ENCODE data around the gene HIRA.
A peak's percentile ranks its signal among the peaks of the same experiment; 100 is the strongest.

HIRA gene

DNA sequence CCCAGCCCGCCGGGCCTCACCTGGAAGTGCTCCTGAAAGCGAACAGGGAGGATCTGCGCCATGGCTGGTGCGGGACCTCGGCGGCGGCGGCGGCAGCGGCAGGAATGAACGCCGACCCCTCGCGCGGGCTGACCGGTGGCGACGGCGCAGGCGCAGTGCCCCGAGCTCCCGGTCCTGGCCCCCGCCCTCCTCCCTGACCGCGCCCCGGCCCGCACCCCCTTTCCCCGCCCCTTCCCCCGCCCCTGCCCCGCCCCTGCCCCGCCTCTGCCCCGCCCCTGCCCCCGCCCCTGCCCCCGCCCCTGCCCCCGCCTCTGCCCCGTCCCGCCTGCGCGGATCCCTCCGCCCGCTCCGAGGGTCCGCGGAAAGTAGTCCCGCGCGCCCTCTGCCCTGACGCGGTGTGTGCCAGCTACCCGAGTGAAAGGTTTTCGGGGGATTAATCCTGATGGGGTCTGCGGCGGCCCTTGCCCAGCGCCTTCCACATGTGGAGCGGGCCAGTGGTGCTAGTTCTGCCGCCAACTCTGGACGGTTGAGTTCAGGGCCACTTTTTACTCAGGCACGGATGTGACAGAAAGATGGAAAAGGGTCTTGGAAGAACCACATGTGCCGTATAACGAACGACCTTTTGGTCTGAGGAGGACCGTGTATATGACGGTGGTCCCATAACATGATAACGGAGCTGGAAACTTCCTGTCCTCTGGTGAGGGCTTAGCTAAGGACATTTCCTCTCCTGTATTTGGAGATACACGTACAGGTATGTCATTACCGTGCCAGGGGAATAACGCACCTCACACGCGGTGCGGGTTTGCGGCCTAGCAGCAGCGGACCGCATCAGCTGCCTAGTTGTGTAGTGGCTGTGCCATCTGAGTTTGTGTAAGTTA is 139.7 kb downstream of the HIRA start, which contains the start of gene CLTCL1:
Gene CLTCL1, minus strand, starts transcription at position 140 of the 878 bp plus-strand sequence. Its CDS starts 78 bp downstream, at position 62.
- no peak for DNase-seq (ENCODE audit: low read depth, low spot score)
- peak within 1 kb of the TSS; percentile 92 for H3K27ac ChIP-seq

GRCh38 chr22:19291218-19291579 is 140.3 kb downstream of the HIRA start:
- peak overlapping the region; percentile 92 for H3K27ac ChIP-seq
- no peak for DNase-seq (ENCODE audit: low read depth, low spot score)

DNA sequence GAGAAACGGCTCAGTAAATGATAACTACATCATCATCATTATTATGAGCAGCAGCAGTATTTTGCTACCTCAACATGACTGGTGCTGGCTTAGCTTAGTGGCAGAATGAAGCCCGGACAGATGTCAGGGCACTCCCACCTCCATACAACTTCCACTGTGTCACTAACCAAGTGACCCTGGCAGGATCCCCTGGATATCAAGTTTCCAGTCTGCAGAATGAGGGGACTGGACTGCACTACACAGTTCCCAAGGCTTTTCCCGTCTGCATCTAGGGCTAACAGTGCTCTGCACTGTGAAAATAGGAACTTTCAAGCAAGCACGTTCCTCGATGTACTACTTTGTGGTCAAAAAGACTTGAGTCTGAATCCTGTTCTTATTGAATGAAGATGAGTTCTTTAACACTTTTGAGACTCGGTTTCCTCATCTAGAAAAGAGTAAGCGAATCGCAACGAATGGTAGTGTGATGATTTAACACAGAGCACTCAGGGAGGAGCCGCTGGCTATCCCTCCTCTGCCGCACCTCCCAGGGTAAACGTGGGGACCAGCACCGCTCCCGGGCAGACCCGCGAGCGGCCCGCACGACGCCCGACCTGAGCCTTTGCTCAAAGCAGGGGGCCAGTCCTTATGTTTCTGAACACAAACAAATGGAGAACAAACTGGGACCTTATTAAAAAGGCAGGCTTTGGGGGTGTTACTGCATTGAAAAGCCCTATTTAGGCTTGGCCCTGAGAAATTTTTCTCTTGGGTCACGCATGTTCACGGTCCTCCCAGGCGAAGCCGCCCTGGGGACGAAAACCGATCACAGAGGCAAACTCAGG is 140.9 kb downstream of the HIRA start:
- no peak for DNase-seq (ENCODE audit: low read depth, low spot score)

DNA sequence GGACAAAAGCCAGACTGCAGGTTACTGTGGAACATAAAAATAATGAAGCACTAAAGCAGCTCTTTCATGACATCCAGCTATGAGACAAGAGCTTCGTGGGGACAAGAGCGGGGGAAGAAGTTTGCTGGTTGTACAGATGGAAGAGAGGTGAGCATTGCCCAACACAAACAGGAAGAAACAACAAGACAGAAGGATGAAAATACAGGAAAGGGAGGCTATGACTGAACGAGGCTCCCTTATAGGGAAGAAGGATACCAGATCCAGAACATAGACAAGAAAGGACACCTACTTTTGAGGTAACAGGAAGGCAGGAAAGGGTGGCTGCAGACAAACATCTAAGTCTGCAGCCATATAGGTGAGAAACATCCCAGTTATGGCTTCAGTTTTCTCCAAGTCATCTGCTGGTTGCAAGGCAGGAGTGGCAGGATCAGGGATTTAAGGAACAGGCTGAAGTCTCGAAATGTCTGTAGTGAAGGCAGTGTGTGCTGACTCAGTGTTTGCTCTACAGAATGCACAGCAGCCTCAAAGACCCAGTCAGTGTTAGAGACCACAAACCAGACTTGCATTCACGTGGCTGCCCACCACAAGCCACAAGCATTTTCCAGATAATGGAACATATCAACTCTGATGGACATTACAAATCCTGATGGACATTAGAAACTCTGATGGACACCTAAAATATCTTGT is 141.9 kb downstream of the HIRA start:
- peak; percentile 39 for DNase-seq (ENCODE audit: low read depth, low spot score)
- H3K27ac ChIP-seq: peak overlapping the region; percentile 92

More for the DNA sequence above, 140.9 kb downstream of the HIRA start:
- peak overlapping the region; percentile 92 for H3K27ac ChIP-seq

DNA sequence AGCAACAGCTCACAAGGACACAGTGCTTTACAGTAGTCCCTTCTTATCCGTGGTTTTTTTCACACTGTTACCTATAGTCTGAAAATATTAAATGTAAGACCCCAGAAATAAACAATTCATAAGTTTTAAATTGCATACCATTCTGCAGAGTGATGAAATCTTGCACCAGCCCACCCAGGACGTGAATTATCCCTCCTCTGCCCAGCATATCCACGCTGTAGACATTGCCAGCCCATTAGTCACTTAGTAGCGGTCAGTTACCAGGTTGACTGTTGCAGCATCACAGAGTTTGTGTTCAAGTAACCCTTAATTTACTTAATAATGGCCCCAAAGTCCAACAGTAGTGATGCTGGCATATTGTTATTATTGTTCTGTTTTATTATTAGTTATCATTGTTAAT is 143.6 kb downstream of the HIRA start:
- peak overlapping the region; percentile 92 for H3K27ac ChIP-seq
- no peak for DNase-seq (ENCODE audit: low read depth, low spot score)

GRCh38 chr22:19287076-19287707 is 144.3 kb downstream of the HIRA start:
- peak overlapping the region; percentile 92 for H3K27ac ChIP-seq
- peak; percentile 87 for DNase-seq (ENCODE audit: low read depth, low spot score)

DNA sequence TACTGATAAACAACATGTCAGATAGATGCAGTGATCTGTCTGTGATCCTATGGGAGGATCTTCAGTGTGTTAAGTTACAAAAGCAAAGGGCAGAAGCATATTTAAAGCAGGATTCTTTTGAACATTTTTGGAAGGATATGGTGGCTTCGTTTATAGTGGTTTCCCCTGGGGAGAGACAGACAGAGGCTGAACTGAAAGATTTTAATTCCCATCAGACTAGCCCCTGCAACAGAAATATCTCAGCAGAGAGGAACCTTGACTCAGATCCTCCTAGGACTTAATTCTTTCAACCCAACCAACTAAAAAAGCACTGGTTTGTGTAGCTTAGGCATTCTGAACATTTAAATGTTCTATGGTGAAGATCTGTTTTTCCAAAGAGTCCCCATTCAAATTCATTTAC is 145.7 kb downstream of the HIRA start:
- H3K27ac ChIP-seq: no peak overlapping the region
- DNase-seq (ENCODE audit: low read depth, low spot score): no peak
